HL-60 (cell line): ENCODE data around the gene PLIN3.

Experiments used
- DNase-seq, 2 experiments: peaks; one replicate each; pipeline ENCODE4 v3.0.0-alpha.2; 2010 to 2020; ENCODE audit warnings: low read depth in 1 of 2, low spot score in 1 of 2
- H3K27ac ChIP-seq: fragments of 250-450 bp; sonication (Bioruptor Pico); replicated peaks from 2 replicates; pipeline ENCODE4 v1.5.1; 2020; ENCODE audit warnings: mild to moderate bottlenecking, moderate library complexity
- H3K27me3 ChIP-seq: fragments of 250-450 bp; sonication (Bioruptor Pico); 2 replicates; pipeline ENCODE4 v1.5.1; 2021; ENCODE audit warnings: mild to moderate bottlenecking, moderate library complexity; ENCODE audit not compliant: insufficient read depth, poor library complexity, severe bottlenecking
- H3K4me3 ChIP-seq: replicated peaks from 2 replicates; pipeline ENCODE4 v1.5.1; 2011; ENCODE audit warnings: mild to moderate bottlenecking, control low read depth, low read length; ENCODE audit not compliant: insufficient read depth
- GABPA ChIP-seq: IDR thresholded peaks from 2 replicates; pipeline ENCODE4 v1.6.1; 2012; ENCODE audit warnings: low read depth
- POLR2AphosphoS5 ChIP-seq: IDR thresholded peaks from 2 replicates; pipeline ENCODE4 v1.6.1; 2012; ENCODE audit warnings: low read depth
- SPI1 ChIP-seq: IDR thresholded peaks from 2 replicates; pipeline ENCODE4 v1.6.1; 2012; ENCODE audit warnings: low read depth, mild to moderate bottlenecking, borderline replicate concordance
- TF ChIP-seq, protein P1 (sequence below): IDR thresholded peaks from 2 replicates; pipeline ENCODE4 v1.6.1; 2012; ENCODE audit warnings: low read depth; ENCODE audit not compliant: insufficient replicate concordance
- TF ChIP-seq, protein P2 (sequence below): IDR thresholded peaks from one replicate; pipeline ENCODE4 v1.5.1; 2011; ENCODE audit warnings: low read length, control low read depth, inconsistent platforms; ENCODE audit not compliant: insufficient read depth

Gene PLIN3

DNA sequence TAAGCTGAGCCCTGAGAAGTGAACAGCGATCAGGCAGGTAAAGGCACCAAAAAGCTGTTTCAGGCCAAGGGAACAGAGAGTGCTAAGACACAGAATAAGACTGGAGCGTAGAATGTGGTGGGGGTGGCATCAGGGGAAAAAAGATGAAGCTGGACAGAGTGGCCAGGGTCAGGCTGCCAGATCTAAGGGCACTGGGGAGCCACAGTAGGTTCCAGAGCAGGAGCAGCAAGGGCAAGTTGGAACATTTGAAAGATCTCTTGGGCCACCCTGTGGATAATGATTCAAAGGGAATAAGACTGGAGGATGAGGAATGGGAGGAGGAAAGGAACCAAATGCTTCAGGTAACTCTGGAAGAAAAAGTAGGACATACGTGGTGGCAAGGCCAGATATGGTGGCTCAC lies 6.5 kb upstream of the PLIN3 start:
- TF ChIP-seq SPI1 (no peak), POLR2AphosphoS5 (no peak), GABPA (no peak)
- TF ChIP-seq, protein P1, sequence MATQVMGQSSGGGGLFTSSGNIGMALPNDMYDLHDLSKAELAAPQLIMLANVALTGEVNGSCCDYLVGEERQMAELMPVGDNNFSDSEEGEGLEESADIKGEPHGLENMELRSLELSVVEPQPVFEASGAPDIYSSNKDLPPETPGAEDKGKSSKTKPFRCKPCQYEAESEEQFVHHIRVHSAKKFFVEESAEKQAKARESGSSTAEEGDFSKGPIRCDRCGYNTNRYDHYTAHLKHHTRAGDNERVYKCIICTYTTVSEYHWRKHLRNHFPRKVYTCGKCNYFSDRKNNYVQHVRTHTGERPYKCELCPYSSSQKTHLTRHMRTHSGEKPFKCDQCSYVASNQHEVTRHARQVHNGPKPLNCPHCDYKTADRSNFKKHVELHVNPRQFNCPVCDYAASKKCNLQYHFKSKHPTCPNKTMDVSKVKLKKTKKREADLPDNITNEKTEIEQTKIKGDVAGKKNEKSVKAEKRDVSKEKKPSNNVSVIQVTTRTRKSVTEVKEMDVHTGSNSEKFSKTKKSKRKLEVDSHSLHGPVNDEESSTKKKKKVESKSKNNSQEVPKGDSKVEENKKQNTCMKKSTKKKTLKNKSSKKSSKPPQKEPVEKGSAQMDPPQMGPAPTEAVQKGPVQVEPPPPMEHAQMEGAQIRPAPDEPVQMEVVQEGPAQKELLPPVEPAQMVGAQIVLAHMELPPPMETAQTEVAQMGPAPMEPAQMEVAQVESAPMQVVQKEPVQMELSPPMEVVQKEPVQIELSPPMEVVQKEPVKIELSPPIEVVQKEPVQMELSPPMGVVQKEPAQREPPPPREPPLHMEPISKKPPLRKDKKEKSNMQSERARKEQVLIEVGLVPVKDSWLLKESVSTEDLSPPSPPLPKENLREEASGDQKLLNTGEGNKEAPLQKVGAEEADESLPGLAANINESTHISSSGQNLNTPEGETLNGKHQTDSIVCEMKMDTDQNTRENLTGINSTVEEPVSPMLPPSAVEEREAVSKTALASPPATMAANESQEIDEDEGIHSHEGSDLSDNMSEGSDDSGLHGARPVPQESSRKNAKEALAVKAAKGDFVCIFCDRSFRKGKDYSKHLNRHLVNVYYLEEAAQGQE, result no peak
- TF ChIP-seq, protein P2, sequence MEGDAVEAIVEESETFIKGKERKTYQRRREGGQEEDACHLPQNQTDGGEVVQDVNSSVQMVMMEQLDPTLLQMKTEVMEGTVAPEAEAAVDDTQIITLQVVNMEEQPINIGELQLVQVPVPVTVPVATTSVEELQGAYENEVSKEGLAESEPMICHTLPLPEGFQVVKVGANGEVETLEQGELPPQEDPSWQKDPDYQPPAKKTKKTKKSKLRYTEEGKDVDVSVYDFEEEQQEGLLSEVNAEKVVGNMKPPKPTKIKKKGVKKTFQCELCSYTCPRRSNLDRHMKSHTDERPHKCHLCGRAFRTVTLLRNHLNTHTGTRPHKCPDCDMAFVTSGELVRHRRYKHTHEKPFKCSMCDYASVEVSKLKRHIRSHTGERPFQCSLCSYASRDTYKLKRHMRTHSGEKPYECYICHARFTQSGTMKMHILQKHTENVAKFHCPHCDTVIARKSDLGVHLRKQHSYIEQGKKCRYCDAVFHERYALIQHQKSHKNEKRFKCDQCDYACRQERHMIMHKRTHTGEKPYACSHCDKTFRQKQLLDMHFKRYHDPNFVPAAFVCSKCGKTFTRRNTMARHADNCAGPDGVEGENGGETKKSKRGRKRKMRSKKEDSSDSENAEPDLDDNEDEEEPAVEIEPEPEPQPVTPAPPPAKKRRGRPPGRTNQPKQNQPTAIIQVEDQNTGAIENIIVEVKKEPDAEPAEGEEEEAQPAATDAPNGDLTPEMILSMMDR, result no peak
- DNase-seq, result no peak
- H3K4me3 ChIP-seq, result no peak overlapping the region
- H3K27ac ChIP-seq, result no peak overlapping the region
- no peaks in the 10 kb centered on the region for H3K27me3 ChIP-seq

DNA sequence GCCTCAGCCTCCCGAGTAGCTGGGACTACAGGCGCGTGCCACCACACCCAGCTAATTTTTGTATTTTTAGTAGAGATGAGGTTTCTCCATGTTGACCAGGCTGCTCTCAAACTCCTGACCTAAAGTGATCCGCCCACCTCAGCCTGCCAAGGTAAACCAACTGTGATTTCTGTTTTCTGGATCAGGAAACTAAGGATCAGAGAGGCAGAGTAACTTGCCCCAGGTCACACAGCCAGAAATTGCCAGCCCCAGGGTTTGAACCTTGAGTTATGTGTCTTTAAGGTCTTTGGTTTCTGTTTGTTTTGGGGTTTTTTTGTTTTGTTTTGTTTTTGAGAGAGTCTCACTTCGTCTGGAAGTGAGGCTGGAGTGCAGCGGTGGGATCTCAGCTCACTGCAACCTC lies 4.2 kb upstream of the PLIN3 start:
- no peak for DNase-seq
- TF ChIP-seq SPI1 (no peak), POLR2AphosphoS5 (no peak), GABPA (no peak)
- TF ChIP-seq, protein P1, result no peak
- TF ChIP-seq, protein P2, result no peak
- Histone ChIP-seq H3K4me3 (no peak overlapping the region), H3K27ac (no peak overlapping the region), H3K27me3 (no peaks in the 10 kb centered on the region)

DNA sequence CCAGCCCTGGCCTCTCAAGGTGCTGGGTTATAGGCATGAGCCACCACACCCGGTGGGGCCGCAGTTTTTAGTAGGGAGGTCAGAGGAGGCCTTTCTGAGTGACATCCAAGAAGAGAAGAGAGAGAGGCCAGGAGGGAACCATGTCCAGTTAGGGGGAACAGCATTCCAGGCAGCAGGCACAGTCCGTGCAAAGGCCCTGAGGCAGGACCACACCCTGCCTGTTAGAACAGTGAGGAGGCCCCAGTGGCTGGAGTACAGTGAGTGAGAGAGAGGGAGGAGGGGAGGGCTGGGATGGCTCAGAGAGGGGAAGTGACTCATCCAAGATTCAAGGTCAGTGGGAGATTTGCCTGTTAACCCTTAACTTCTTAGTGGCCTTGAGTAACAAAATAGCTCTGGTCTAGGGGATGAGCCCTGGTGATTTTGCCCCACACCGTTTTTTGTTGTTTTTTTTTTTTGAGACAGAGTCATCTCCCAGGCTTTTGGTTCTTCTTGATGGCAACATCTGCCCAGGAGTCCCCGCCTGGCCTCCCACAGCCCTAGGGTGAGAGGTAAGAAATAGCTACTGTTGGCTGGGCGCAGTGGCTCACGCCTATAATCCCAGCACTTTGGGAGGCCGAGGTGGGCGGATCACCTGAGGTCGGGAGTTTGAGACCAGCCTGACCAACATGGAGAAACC lies 2.7 kb upstream of the PLIN3 start:
- no peak overlapping the region for H3K4me3 ChIP-seq
- no peaks in the 10 kb centered on the region for H3K27me3 ChIP-seq
- peak; percentile 89 for TF ChIP-seq SPI1
- TF ChIP-seq, protein P2, result no peak
- DNase-seq, result peak; percentile 91 to 92
- H3K27ac ChIP-seq, result peak overlapping the region; percentile 45
